Fibroblast of villous mesenchyme (primary cell): ENCODE measurements around the gene MED16. TPM values are rescaled to one million over a fixed set of nuclear protein-coding genes. Genes with fewer than 3 reads are reported as not detected.

Experiments
- DNase-seq: peaks from one replicate; pipeline ENCODE4 v3.0.0-alpha.2; 2010; ENCODE audit warnings: low read depth
- H3K4me3 ChIP-seq: 2 replicates; pipeline ENCODE4 v1.5.1; 2011; ENCODE audit warnings: low read depth, mild to moderate bottlenecking, low read length
- CTCF ChIP-seq: IDR thresholded peaks from 2 replicates; pipeline ENCODE4 v1.5.1; 2012; ENCODE audit warnings: low read depth, mild to moderate bottlenecking, low read length; ENCODE audit not compliant: insufficient read depth
- total RNA-seq: library from RNA; depleted of rRNA; stranded (reverse); fragments of >200 nt; gene quantifications from 2 replicates; pipeline ENCODE4 v1.2.3, GENCODE V29; 2012

Gene MED16
- total RNA-seq, 1 donor = 26.8 TPM

GRCh38 chr19:927780-928401, 34.9 kb upstream of the MED16 start:
- peak; percentile 43 for DNase-seq
- TF ChIP-seq CTCF = no peak
- peak overlapping the region; percentile 91 for H3K4me3 ChIP-seq

- TF ChIP-seq CTCF = no peak
- DNase-seq = no peak
- peak overlapping the region; percentile 91 for H3K4me3 ChIP-seq
Measured at GRCh38 chr19:927351-927779, 34.4 kb upstream of the MED16 start.

GRCh38 chr19:926589-927350, 33.8 kb upstream of the MED16 start:
- peak; percentile 84 for DNase-seq
- TF ChIP-seq CTCF = no peak
- peak overlapping the region; percentile 91 for H3K4me3 ChIP-seq

- TF ChIP-seq CTCF = no peak
- peak overlapping the region; percentile 91 for H3K4me3 ChIP-seq
- no peak for DNase-seq
Measured at GRCh38 chr19:926323-926588, 33.3 kb upstream of the MED16 start.

- peak; percentile 89 for DNase-seq
- H3K4me3 ChIP-seq = peak within 1 kb of the TSS; percentile 91
- no peak for TF ChIP-seq CTCF
Measured at GRCh38 chr19:925526-926322, 32.7 kb upstream of the MED16 start, which contains the start of gene ARID3A. Gene ARID3A, plus strand, starts transcription at chr19:926035. Its CDS starts 3,494 bp downstream, at chr19:929529.

GRCh38 chr19:925087-925525, 32.1 kb upstream of the MED16 start:
- no peak for TF ChIP-seq CTCF
- peak overlapping the region; percentile 91 for H3K4me3 ChIP-seq
- peak; percentile 41 for DNase-seq
